CD4-positive, alpha-beta T cell (primary cell): ENCODE measurements around the gene ZNF552. TPM values are rescaled to one million over a fixed set of nuclear protein-coding genes. Genes with fewer than 3 reads are reported as not detected.
A peak's percentile ranks its signal among the peaks of the same experiment; 100 is the strongest.
"Not testable (repeated sequence)": the region's sequence is repeated elsewhere in the genome, so short reads cannot be mapped to it uniquely, and the experiment has no call there.

ENCODE experiments used
- ATAC-seq: fragments of 200-7000 bp; cut with Tn5 transposase; one replicate; pipeline ENCODE4 v1.10.0; 2022; ENCODE audit warnings: mild to moderate bottlenecking; ENCODE audit not compliant: poor library complexity
- CTCF ChIA-PET: fragments of 350-600 bp; sonication (Branson Sonifier 250); formaldehyde crosslinking; loops from one replicate; lab custom pipeline; 2021; ENCODE audit warnings: antibody characterized with exemption, inconsistent platforms; lab: Charles Lee
- POLR2A ChIA-PET: fragments of 350-600 bp; sonication (Branson Sonifier 250); formaldehyde crosslinking; loops from one replicate; lab custom pipeline; 2021; ENCODE audit warnings: antibody characterized with exemption, inconsistent platforms; lab: Charles Lee
- DNase-seq, 14 experiments: peaks; one replicate each; pipeline ENCODE4 v3.0.0-alpha.2; 2013 to 2020; ENCODE audit warnings: mixed read lengths in 2 of 14
- H3K27ac ChIP-seq, 2 donors: one replicate each; pipeline versions ENCODE4 v1.5.1 to v1.7.0; 2013; ENCODE audit warnings: low read length in 2 of 2, low read depth in 1 of 2, mild to moderate bottlenecking in 1 of 2
- H3K27me3 ChIP-seq, 2 experiments: 1 replicate in 1 of 2; 2 replicates in 1 of 2; pipeline versions ENCODE4 v1.6.1 to v1.7.0; 2013; ENCODE audit warnings: low read length in 2 of 2, control low read depth in 1 of 2, mild to moderate bottlenecking in 1 of 2, moderate library complexity in 1 of 2; ENCODE audit not compliant: insufficient read depth in 2 of 2, control insufficient read depth in 1 of 2
- H3K36me3 ChIP-seq: one replicate; pipeline ENCODE4 v1.6.1; 2013; ENCODE audit warnings: low read length, control low read depth; ENCODE audit not compliant: insufficient read depth
- H3K4me1 ChIP-seq: one replicate; pipeline ENCODE4 v1.6.1; 2013; ENCODE audit warnings: low read length, control low read depth; ENCODE audit not compliant: insufficient read depth
- H3K4me3 ChIP-seq: one replicate; pipeline ENCODE4 v1.5.1; 2013; ENCODE audit warnings: mild to moderate bottlenecking, low read length, moderate library complexity
- H3K9me3 ChIP-seq, 2 experiments: 1 replicate in 1 of 2; 2 replicates in 1 of 2; pipeline versions ENCODE4 v1.6.1 to v1.7.0; 2013; ENCODE audit warnings: low read length in 2 of 2, mild to moderate bottlenecking in 2 of 2, control low read depth in 1 of 2, moderate library complexity in 1 of 2; ENCODE audit not compliant: control insufficient read depth in 1 of 2, insufficient read depth in 1 of 2
- H3K27ac Mint-ChIP-seq: one replicate; pipeline ENCODE4 v1.8.0; 2020; ENCODE audit warnings: mixed read lengths
- H3K27me3 Mint-ChIP-seq: one replicate; pipeline ENCODE4 v1.8.0; 2021; ENCODE audit warnings: mixed read lengths
- H3K36me3 Mint-ChIP-seq: one replicate; pipeline ENCODE4 v1.8.0; 2021; ENCODE audit warnings: low read depth, mixed read lengths
- H3K4me1 Mint-ChIP-seq: one replicate; pipeline ENCODE4 v1.8.0; 2021; ENCODE audit warnings: low read depth, mixed read lengths
- H3K4me3 Mint-ChIP-seq: one replicate; pipeline ENCODE4 v1.8.0; 2020; ENCODE audit warnings: mild to moderate bottlenecking, mixed read lengths
- H3K9me3 Mint-ChIP-seq: one replicate; pipeline ENCODE4 v1.8.0; 2020; ENCODE audit warnings: mixed read lengths
- CTCF ChIP-seq: fragments of 200-600 bp; IDR thresholded peaks from one replicate; pipeline ENCODE4 v1.8.0; 2022; ENCODE audit warnings: antibody characterized with exemption, mild to moderate bottlenecking
- intact Hi-C, 2 experiments: fragments of 100-400 bp; cut with DNase I in 1 of 2; cut with micrococcal nuclease in 1 of 2; formaldehyde crosslinking; loops; one replicate each; pipeline versions ENCODE4 v1.15.1 to v1.9.0; 2023 to 2025; cut with DNase I, micrococcal nuclease
- polyA plus RNA-seq, 2 donors: library from polyadenylated mRNA; unstranded; fragments of 120-200 nt; gene quantifications; one replicate each; pipeline ENCODE4 v1.2.1, GENCODE V29; 2013
- total RNA-seq, 174 experiments: library from RNA in 2 of 174; stranded (reverse) in 2 of 174; gene quantifications; one replicate each; pipeline ENCODE4 v1.2.3 and lab custom pipeline; 2021 to 2026

The ZNF552 gene
- total RNA-seq, result 10 to 100 TPM; 22.2 to 22.3 TPM
- 9.6 TPM for polyA plus RNA-seq (2013, experiment 1 of 2)
- 10.5 TPM for polyA plus RNA-seq (2013, experiment 2 of 2)
- total RNA-seq (lab: John Stamatoyannopoulos, UW), result 8.3 to 41.7 (median 22.0) reads per million in 172 experiments

GRCh38 chr19:57814505-57815246, at the start of gene ZNF552:
Gene ZNF552 (minus strand): TSS chr19:57814913. CDS start chr19:57814743, 170 bp downstream.
- intact Hi-C loops, result loop anchor here (1.0 to 10.0 kb wide), 6 partner anchors 44 to 510 kb away; partner anchors contain the start of genes ZNF17 (in 1 of the 2), ZNF329 (in 1 of the 2), ZNF586 (in 1 of the 2) and ZNF776 (in 1 of the 2)
- H3K4me3 Mint-ChIP-seq, result peak within 1 kb of the TSS; percentile 97
- ChIA-PET POLR2A (interaction anchor here (0.6 to 1.9 kb wide), 16 partner anchors 15 to 636 kb away, joined by 3 to 17 read pairs (median 4); partner anchors contain the start of genes ZNF134, ZNF154, ZNF211 and ZNF417), CTCF (interaction anchor here (1.0 kb wide), 1 partner anchor 45 kb away, joined by 4 read pairs; the partner anchor contains the start of gene ZNF586)
- Histone ChIP-seq H3K4me1 (peaks cover 37% of the 10 kb centered on the region), H3K27ac (peak within 1 kb of the TSS; percentile 55 to 71), H3K4me3 (peak within 1 kb of the TSS; percentile 74), H3K36me3 (peaks cover 12% of the 10 kb centered on the region), H3K9me3 (no peaks in the 10 kb centered on the region), H3K27me3 (no peaks in the 10 kb centered on the region)
- ATAC-seq, result peak; percentile 74
- no peak for TF ChIP-seq CTCF
- H3K27ac Mint-ChIP-seq, result peak within 1 kb of the TSS; percentile 94
- DNase-seq, result peak; percentile 54 to 93 (median 69)
- no peaks in the 10 kb centered on the region for H3K27me3 Mint-ChIP-seq
- peaks cover 54% of the 10 kb centered on the region for H3K4me1 Mint-ChIP-seq
- H3K36me3 Mint-ChIP-seq, result peaks cover 44% of the 10 kb centered on the region
- H3K9me3 Mint-ChIP-seq, result no peaks in the 10 kb centered on the region

- peaks cover 94% of the 10 kb centered on the region for H3K36me3 Mint-ChIP-seq
- ATAC-seq, POLR2A ChIA-PET, H3K27me3 Mint-ChIP-seq, H3K27ac ChIP-seq, CTCF ChIA-PET, H3K4me3 ChIP-seq, DNase-seq, H3K4me1 Mint-ChIP-seq, H3K27ac Mint-ChIP-seq, H3K9me3 Mint-ChIP-seq, H3K27me3 ChIP-seq, intact Hi-C loops, H3K4me1 ChIP-seq, H3K4me3 Mint-ChIP-seq: not testable (repeated sequence)
- H3K9me3 ChIP-seq, result peaks cover 68 to 79% of the 10 kb centered on the region in 2 experiments
- H3K36me3 ChIP-seq, result peaks cover 68% of the 10 kb centered on the region
Observed at GRCh38 chr19:57862351-57862750, 47.6 kb upstream of the ZNF552 start.

- ATAC-seq, H3K27me3 Mint-ChIP-seq, H3K27me3 ChIP-seq, H3K4me3 ChIP-seq, DNase-seq, H3K27ac Mint-ChIP-seq, CTCF ChIA-PET, H3K4me3 Mint-ChIP-seq, H3K27ac ChIP-seq, POLR2A ChIA-PET, H3K9me3 Mint-ChIP-seq, intact Hi-C loops: not testable (repeated sequence)
- peaks cover 78% of the 10 kb centered on the region for H3K36me3 Mint-ChIP-seq
- H3K4me1 ChIP-seq, result peaks cover 23% of the 10 kb centered on the region
- peaks cover 40% of the 10 kb centered on the region for H3K36me3 ChIP-seq
- H3K4me1 Mint-ChIP-seq, result peaks cover 34% of the 10 kb centered on the region
- H3K9me3 ChIP-seq, result peaks cover 23 to 26% of the 10 kb centered on the region in 2 experiments
Observed at GRCh38 chr19:57854117-57854516, 39.4 kb upstream of the ZNF552 start.

GRCh38 chr19:57851812-57852603, 37.3 kb upstream of the ZNF552 start:
- H3K4me3 ChIP-seq, H3K9me3 Mint-ChIP-seq, H3K27ac ChIP-seq, intact Hi-C loops, H3K27me3 ChIP-seq, H3K27me3 Mint-ChIP-seq, H3K4me3 Mint-ChIP-seq, H3K27ac Mint-ChIP-seq, ATAC-seq, DNase-seq: not testable (repeated sequence)
- Mint-ChIP-seq H3K36me3 (peaks cover 62% of the 10 kb centered on the region), H3K4me1 (peaks cover 34% of the 10 kb centered on the region)
- ChIA-PET POLR2A (interaction anchor here (1.0 kb wide), 1 partner anchor 83 kb away, joined by 4 read pairs; the partner anchor contains the start of gene ZNF586), CTCF (interaction anchor here (0.8 kb wide), 1 partner anchor 112 kb away, joined by 3 read pairs; no protein-coding TSS in a partner anchor)
- Histone ChIP-seq H3K9me3 (peaks cover 11 to 17% of the 10 kb centered on the region in 2 experiments), H3K36me3 (peaks cover 25% of the 10 kb centered on the region), H3K4me1 (peaks cover 24% of the 10 kb centered on the region)
